Ascending aorta (tissue), 2 donors: ENCODE measurements around the gene NR1H4. TPM values are rescaled to one million over a fixed set of nuclear protein-coding genes. Genes with fewer than 3 reads are reported as not detected.

Source experiments
- DNase-seq, 2 donors: peaks; one replicate each; pipeline ENCODE4 v3.0.0-alpha.2; 2019; ENCODE audit warnings: low spot score in 2 of 2
- H3K27ac ChIP-seq, 2 donors: fragments of 200-600 bp; sonication (generic); one replicate each; pipeline ENCODE4 v1.5.1; 2016 to 2017; ENCODE audit warnings: mild to moderate bottlenecking in 1 of 2
- H3K27me3 ChIP-seq: fragments of 200-600 bp; sonication (generic); one replicate; pipeline ENCODE4 v1.5.1; 2017
- H3K36me3 ChIP-seq, 2 donors: fragments of 200-600 bp; sonication (generic); one replicate each; pipeline ENCODE4 v1.5.1; 2016
- H3K4me1 ChIP-seq, 2 donors: fragments of 200-600 bp; sonication (generic); one replicate each; pipeline ENCODE4 v1.5.1; 2016 to 2017; ENCODE audit warnings: mild to moderate bottlenecking in 1 of 2
- H3K4me3 ChIP-seq, 2 donors: fragments of 200-600 bp; sonication (generic); one replicate each; pipeline ENCODE4 v1.5.1; 2016 to 2017; ENCODE audit warnings: mild to moderate bottlenecking in 1 of 2
- H3K9me3 ChIP-seq, 2 donors: fragments of 200-600 bp; sonication (generic); one replicate each; pipeline ENCODE4 v1.5.1; 2016
- intact Hi-C: fragments of 100-400 bp; cut with DNase I; formaldehyde crosslinking; loops from one replicate; pipeline ENCODE4 v1.15.1; 2023
- total RNA-seq: library from RNA; depleted of rRNA; stranded (reverse); fragments of >200 nt; gene quantifications from one replicate; pipeline ENCODE4 v1.1.0, GENCODE V29; 2016
- TF ChIP-seq, protein P1 (sequence below), 3 experiments: fragments of 200-600 bp in 2 of 3; fragments of 450-650 bp in 1 of 3; sonication (generic) in 2 of 3; IDR thresholded peaks; one replicate each; pipeline ENCODE4 v1.5.1; 2016 to 2019; ENCODE audit warnings: antibody characterized with exemption in 3 of 3, mild to moderate bottlenecking in 1 of 3, moderate library complexity in 1 of 3

Gene NR1H4
- total RNA-seq, 1 donor from 2014 or later, result 0.32 TPM

DNA sequence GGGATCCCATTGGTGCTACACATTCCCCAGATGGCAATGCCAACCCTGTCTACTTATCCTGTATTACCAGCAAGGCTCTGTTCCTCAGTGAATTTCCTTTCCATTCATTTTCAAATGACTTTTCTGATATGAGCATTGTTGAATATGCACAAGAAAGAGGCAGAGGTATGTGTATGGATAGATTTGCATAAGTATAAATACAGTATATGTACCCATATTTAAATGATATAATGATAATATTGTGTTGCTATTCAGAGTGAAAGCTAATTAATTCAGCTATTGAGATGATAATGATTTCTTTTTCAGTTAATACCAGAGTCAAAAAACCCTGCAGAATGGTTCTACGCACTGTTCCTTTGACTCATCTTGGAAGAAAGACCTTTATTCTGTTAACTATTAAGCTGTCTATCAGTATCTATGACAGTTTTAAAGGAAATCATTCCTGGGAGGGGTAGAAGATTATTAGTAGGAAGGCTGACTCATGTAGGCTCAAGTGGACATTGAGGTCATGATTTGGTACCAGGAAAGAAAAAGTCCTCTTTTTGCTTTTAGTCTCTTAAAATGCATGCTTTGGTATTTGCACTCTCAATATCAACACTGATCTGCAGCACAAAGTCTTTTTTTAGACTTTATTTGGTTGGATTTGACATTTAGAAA is 54.9 kb downstream of the NR1H4 start:
- intact Hi-C loops, result no loop called here
- TF ChIP-seq, protein P1, sequence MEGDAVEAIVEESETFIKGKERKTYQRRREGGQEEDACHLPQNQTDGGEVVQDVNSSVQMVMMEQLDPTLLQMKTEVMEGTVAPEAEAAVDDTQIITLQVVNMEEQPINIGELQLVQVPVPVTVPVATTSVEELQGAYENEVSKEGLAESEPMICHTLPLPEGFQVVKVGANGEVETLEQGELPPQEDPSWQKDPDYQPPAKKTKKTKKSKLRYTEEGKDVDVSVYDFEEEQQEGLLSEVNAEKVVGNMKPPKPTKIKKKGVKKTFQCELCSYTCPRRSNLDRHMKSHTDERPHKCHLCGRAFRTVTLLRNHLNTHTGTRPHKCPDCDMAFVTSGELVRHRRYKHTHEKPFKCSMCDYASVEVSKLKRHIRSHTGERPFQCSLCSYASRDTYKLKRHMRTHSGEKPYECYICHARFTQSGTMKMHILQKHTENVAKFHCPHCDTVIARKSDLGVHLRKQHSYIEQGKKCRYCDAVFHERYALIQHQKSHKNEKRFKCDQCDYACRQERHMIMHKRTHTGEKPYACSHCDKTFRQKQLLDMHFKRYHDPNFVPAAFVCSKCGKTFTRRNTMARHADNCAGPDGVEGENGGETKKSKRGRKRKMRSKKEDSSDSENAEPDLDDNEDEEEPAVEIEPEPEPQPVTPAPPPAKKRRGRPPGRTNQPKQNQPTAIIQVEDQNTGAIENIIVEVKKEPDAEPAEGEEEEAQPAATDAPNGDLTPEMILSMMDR (IDR thresholded peaks at IDR 0.05), result no peak
- Histone ChIP-seq H3K36me3 (no peaks in the 10 kb centered on the region), H3K4me3 (no peak overlapping the region), H3K27ac (no peak overlapping the region), H3K4me1 (no peaks in the 10 kb centered on the region), H3K9me3 (no peaks in the 10 kb centered on the region), H3K27me3 (no peaks in the 10 kb centered on the region)
- no peak for DNase-seq

DNA sequence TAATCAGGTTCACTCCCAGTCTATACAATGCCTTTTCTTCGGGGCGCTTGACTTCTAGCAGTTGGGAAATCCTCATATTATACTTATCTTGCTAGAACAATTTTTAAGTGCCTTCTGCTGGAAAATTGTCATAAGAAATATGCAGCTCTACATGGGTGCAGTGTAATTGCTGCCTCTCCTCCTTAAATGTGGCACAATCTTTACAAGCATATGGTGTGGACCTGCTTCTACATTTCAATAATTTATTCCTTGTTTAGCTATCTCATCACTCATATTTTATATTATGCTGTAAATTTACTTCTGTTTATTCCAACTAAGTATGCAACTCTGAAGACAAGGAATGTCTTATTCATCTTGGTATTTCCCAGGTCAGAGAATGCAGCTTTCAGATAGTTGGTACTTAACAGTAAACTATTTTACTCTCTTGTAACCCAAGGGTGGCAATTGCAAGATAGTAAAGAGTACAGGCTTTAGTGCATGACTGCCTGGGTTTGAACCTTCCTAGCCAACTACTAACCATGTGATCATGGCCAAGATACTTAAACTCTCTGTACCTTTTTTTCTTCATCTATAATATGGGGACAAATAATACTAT is 56.2 kb downstream of the NR1H4 start:
- no peaks in the 10 kb centered on the region for H3K36me3 ChIP-seq
- H3K27ac ChIP-seq, result no peak overlapping the region
- H3K4me3 ChIP-seq, result no peak overlapping the region
- H3K9me3 ChIP-seq, result no peaks in the 10 kb centered on the region
- intact Hi-C loops, result no loop called here
- TF ChIP-seq, protein P1 (IDR thresholded peaks at IDR 0.05), result no peak
- H3K27me3 ChIP-seq, result no peaks in the 10 kb centered on the region
- no peak for DNase-seq
- no peaks in the 10 kb centered on the region for H3K4me1 ChIP-seq

DNA sequence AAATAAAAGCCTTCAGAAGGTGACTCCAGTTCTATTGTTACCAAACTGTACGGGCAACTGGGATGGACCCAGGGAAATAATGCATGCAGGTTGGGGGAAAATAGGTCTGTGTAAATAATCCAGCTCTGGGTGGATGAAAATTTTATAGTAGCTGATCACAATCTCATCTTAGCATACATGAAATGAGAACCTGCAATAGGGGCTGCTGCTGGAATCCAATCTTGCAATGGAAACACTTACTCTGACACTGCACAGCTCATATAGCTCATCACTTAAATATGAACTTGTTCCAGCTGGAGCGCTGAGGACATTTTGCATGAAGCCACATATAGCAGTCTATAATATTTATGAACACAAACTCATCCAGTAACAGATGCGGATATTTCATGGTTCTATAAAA is 59.7 kb downstream of the NR1H4 start:
- Histone ChIP-seq H3K27ac (no peak overlapping the region), H3K27me3 (no peaks in the 10 kb centered on the region), H3K4me1 (no peaks in the 10 kb centered on the region), H3K9me3 (no peaks in the 10 kb centered on the region), H3K36me3 (no peaks in the 10 kb centered on the region), H3K4me3 (no peak overlapping the region)
- DNase-seq, result no peak
- intact Hi-C loops, result no loop called here
- TF ChIP-seq, protein P1 (IDR thresholded peaks at IDR 0.05), result no peak

DNA sequence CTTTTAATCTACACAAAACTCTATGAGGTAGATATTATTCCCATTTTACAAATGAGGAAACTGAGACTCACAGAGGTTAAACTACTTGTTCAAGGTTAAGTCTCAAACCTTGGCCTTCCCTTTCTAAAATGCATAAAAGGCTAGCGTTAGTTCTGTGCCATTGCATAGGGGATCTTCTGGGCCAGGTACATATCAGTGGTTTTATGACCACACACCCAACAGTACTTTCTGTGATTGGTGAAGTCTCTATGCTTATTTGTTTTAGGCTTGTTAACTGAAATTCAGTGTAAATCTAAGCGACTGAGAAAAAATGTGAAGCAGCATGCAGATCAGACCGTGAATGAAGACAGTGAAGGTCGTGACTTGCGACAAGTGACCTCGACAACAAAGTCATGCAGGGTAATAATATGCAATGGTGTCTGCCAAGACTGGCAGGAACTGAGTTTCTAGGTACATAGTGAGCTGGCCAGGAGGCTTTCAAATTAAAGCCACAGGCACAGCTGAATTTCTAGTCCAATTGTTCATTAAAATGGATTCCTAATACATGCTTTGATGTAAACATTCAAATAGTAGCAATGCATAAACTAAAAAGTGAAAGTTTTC is 61.1 kb downstream of the NR1H4 start:
- H3K27ac ChIP-seq, result no peak overlapping the region
- no peaks in the 10 kb centered on the region for H3K36me3 ChIP-seq
- H3K4me3 ChIP-seq, result no peak overlapping the region
- no peaks in the 10 kb centered on the region for H3K9me3 ChIP-seq
- TF ChIP-seq, protein P1 (IDR thresholded peaks at IDR 0.05), result no peak
- no peaks in the 10 kb centered on the region for H3K4me1 ChIP-seq
- intact Hi-C loops, result no loop called here
- no peaks in the 10 kb centered on the region for H3K27me3 ChIP-seq
- DNase-seq, result no peak

DNA sequence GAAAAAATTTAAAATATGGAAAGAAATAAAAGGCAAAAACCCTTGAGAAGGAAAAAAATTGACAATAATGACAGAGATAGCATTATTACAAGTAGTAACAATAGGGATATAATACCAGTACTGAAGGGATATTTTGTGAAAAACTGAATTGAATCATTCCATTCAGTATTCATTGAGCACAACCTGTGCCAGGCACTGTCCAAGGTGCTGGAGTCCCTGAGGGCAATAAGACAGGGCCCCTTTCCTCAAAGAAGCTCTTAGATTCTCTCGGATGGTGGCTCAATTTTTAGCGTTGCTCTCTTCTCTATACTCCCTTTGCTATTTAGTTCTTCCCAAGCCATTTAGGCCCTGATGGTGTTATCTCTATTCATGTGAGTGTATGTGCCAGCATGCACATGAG is 65.5 kb downstream of the NR1H4 start:
- intact Hi-C loops, result no loop called here
- Histone ChIP-seq H3K4me1 (no peaks in the 10 kb centered on the region), H3K9me3 (no peaks in the 10 kb centered on the region), H3K27ac (no peak overlapping the region), H3K27me3 (no peaks in the 10 kb centered on the region), H3K4me3 (no peak overlapping the region), H3K36me3 (no peaks in the 10 kb centered on the region)
- no peak for DNase-seq
- TF ChIP-seq, protein P1 (IDR thresholded peaks at IDR 0.05), result no peak
